T-helper 2 cell treated with Interferon-gamma antibody and Interleukin-4, amounts not matched to agents 100 ng/mL and 5 ng/mL, for 36 hours (primary cell): ENCODE measurements around the gene TAAR1. TPM values are rescaled to one million over a fixed set of nuclear protein-coding genes. Genes with fewer than 3 reads are reported as not detected.
"Not testable (repeated sequence)": the region's sequence is repeated elsewhere in the genome, so short reads cannot be mapped to it uniquely, and the experiment has no call there.

Experiments
- intact Hi-C: fragments of 100-400 bp; cut with micrococcal nuclease; formaldehyde crosslinking; loops from one replicate; pipeline ENCODE4 v1.15.1; 2023
- total RNA-seq: library from RNA; stranded (reverse); gene quantifications from 2 replicates; pipeline ENCODE4 v1.2.3, GENCODE V29; 2022

TAAR1 gene
- total RNA-seq, 1 donor from 2014 or later, result not detected

DNA sequence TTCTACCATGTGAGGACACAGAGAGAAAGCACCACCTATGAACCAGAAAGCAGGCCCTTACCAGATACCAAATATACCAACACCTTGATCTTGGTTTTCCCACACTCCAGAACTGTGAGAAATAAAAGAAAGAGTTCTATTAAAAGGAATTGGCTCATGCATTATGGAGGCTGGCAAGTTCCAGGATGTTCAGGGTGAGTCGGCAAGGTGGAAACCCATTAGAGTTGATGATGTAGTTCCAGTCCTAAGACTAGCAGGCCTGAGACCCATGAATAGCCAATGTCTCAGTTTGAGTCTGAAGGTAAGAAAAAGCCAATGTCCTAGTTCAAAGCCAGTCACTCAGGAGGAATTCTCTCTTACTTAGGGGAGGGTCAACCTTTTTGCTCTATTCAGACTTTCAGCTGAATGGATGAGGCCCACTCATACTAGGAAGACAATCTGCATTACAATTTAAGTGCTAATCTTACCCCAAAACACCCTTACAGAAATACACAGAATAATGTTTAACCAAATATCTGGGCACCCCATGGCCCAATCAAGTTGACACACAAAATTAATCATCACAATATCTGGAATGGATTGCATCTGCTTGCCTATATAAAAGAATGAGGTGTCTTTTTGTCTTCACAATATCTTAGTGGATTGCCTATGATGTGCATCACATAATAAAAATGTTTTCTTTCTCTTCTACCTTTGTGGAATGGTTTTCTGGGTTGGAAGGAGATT lies 5.5 kb upstream of the TAAR1 start:
- intact Hi-C loops, result loop anchor here (5.0 kb wide), 2 partner anchors 118 to 298 kb away; no protein-coding TSS in a partner anchor

DNA sequence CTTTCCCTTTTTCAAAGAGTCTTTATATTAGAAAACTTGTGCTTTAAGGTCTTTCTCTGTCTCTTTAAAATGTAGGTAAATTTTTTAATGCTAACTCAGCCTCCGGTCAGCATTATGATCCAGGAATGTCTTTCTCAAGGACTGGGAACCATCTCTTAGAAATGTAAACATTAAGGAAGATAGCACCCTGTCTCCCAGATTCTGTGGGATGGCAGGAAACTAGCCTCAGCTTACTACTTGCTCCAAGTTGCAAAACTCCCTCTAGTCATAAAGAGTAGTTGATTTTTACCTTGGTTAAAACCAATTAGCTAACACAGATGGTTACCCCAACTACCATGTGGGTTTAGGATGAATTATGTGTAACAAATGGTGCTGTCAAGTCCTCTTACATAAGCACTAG lies 4.7 kb upstream of the TAAR1 start:
- intact Hi-C loops, result no loop called here

DNA sequence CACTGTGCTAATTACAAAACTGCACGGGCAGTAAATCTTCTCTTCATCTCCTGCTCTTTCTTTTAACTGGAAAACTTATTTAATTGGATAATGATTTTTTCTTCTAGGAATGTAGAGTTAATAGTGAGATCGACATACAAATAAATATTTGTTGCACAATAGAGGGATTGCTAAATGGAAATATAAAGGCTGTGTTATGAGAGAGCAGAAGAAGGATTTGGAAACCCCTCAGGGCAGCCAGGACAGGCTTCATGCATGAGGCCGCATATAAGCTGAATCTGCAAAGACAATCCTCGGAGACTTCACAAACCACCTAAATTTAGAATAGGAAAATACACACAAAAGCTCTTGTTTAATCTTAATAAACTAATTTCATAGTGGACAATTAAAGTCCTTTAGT lies 2.9 kb upstream of the TAAR1 start:
- intact Hi-C loops, result no loop called here

DNA sequence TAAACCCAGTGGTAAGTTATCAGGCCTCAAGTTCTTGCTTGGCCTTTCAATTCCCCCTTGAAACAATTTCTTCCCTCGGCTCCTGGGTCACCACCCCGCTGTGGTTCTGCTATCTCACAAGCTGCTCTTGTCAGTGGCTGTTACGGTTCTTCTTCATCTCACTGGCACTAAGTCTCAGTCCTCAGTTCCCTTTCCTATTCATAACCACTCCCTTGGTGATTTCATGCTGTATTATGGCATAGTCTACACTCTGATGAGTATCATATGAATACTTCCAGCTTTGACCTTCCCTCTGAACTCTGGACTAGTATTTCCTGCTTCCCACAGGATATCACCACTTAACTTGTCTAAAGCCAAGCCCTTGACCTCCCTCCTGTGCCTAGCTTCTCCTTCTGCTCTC lies 7.9 kb downstream of the TAAR1 start:
- intact Hi-C loops, result no loop called here

DNA sequence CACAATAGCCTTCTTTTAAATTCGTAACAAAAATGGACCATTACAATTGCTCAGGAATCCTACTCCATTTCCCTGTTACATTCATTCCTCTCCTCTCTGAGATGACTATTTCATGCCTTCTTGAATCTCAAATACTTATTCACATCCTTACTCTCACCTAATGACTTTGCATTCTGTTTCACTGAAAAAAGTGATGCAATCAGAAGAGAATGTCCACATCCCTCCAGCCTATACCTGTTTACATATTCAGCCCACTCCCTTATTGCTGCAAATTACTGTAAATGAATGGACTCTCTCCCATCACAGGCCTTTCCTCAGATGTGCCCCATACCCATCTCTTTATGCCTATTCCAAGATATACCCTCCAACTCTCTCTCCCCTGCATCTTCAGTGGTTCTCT lies 8.6 kb downstream of the TAAR1 start:
- intact Hi-C loops, result no loop called here

DNA sequence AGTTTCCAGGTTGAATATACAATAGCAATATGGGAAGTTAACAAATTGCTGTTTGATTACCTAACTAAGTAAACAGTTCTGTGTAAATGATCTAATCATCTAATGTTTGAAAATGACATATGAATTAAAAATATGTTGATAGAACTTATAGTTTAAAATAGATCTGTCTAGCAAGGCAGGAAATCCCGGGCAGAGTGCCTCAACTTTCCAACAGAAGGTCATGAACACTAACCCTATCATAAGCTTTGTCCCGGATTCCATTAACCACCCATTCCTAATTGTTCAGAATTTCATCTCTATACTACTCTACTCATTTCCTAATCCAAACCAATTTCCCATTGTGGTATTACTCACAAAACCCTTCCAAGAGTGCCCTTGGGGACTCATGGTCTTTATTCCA lies 10.2 kb downstream of the TAAR1 start:
- intact Hi-C loops, result no loop called here

DNA sequence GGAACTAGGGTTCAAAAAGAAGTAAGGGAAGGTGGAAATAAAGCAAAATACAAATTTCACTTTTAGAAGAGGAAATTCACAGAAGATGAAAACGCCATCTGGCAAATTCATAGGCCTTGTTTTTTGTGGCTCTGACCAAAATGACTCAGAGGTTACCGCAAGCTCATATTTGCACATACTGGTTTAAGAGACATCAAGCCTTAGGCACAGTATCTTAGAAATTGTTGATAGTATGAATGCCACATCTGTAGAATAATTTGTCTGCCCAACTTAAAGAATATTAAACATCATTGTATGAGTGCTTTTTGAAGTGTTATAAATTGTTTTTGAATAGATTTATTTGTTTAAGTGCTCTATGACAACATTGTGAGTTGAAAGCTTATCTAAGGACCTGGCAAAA lies 10.6 kb downstream of the TAAR1 start:
- intact Hi-C loops, result no loop called here

DNA sequence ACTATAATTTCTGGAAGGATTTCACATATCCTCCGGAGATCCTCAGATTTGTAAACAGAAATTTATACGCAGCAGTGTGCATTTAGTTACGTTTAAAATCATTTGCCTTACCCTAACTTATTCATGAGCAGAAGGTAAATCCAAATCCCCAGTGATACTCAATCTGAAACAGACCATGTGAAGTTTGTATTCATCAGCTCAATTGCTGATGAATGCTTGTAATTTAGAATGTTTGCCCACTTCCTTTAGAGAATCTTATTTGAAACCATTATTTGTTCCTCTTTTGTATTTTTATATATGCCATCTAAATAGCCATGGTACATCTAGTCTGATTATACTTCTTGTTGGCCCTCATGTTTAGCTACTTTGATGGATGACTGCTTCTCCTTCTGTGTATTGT lies 15.4 kb downstream of the TAAR1 start:
- intact Hi-C loops, result no loop called here

DNA sequence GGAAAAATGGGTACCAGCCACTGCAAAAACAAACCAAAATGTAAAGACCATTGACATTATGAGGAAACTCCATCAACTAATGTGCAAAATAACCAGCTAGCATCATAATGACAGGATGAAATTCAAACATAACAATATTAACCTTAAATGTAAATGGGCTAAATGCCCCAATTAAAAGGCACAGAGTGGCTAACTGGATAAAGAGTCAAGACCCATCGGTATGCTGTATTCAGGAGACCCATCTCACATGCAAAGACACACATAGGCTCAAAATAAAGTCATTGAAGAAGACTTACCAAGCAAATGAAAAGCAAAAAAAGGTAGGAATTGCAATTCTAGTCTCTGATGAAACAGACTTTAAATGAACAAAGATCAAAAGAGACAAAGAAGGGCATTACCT lies 21.8 kb downstream of the TAAR1 start:
- intact Hi-C loops, result not testable (repeated sequence)

DNA sequence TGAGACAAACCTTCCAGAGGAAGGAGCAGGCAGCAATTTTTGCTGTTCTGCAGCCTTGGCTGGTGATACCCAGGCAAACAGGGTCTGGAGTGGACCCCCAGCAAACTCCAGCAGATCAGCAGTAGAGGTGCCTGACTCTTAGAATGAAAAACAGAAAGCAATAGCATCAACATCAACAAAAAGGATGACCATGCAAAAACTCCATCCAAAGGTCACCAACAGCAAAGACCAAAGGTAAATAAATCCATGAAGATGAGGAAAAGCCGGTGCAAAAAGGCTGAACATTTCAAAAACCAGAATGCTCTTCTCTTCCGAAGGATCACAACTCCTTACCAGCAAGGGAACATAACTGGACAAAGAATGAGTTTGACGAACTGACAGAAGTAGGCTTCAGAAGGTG lies 23.1 kb downstream of the TAAR1 start:
- intact Hi-C loops, result not testable (repeated sequence)

DNA sequence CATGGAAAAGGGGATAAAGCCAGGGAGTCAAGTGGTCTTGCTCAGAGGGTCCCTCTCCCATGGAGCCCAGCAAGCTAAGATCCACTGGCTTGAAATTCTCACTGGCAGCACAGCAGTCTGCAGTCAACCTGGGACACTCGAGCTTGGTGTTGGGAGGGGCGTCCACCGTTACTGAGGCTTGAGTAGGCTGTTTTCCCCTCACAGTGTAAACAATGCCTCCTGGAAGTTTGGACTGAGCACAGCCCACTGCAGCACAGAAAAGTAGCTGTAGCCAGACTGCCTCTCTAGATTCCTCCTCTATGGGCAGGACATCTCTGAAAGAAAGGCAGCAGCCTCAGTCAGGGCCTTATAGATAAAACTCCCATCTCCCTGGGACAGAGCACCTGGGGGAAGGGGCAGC lies 23.7 kb downstream of the TAAR1 start:
- intact Hi-C loops, result not testable (repeated sequence)

DNA sequence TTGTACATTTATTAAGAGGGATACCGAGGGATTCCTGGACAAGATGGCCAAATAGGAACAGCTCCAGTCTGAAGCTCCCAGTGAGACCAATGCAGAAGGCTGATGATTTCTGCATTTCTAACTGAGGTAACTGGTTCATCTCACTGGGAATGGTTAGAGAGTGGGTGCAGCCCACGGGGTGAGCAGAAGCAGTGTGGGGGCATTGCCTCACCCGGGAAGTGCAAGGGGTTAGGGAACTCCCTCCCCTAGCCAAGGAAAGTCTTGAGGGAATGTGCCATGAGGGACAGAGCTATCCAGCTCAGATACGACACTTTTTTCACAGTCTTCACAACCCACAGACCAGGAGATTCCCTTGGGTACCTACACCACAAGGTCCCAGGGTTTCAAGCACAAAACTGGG lies 24.2 kb downstream of the TAAR1 start:
- intact Hi-C loops, result no loop called here

DNA sequence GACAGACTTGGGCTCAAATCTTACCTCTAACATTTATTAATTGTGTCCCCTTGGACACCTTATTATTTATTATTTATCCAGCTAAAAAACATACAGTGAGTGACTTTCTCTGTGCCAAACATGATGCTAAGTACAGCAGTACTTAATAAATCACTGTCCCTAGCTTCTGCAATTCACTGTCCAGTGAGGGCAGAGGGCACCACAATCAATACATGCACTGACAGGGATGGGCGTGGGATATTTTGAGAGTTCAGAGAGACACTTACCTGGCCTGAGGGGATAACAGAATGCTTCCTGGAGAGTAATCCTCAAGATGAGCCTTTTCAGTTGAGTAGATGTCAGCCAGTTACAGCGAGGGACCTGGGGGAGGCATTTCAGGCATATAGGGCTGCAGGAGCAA lies 25.6 kb downstream of the TAAR1 start:
- intact Hi-C loops, result no loop called here

DNA sequence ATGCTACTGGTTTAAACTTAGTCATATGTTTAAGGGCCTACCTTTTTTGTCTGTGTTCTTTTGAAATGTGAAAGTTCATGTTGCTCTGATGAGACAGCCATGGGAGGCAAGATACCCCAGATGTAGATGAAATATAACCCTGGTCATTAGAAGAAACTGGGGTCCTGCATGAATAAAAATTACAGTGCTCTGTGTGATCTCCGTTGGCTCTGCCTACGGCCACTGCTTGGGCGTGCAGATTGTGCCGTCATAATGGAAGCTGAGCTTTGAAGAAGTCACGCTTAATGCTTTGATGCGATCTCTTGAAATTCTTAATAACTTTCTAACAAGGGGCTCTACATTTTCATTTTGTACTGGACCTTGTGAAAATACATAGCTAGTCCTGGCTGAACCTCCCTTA lies 34.8 kb downstream of the TAAR1 start, which contains the start of gene TAAR2:
TAAR2 (minus strand) TSS at position 101 of the 400 bp plus-strand sequence; CDS start at position 101, 0 bp downstream.
- intact Hi-C loops, result no loop called here

DNA sequence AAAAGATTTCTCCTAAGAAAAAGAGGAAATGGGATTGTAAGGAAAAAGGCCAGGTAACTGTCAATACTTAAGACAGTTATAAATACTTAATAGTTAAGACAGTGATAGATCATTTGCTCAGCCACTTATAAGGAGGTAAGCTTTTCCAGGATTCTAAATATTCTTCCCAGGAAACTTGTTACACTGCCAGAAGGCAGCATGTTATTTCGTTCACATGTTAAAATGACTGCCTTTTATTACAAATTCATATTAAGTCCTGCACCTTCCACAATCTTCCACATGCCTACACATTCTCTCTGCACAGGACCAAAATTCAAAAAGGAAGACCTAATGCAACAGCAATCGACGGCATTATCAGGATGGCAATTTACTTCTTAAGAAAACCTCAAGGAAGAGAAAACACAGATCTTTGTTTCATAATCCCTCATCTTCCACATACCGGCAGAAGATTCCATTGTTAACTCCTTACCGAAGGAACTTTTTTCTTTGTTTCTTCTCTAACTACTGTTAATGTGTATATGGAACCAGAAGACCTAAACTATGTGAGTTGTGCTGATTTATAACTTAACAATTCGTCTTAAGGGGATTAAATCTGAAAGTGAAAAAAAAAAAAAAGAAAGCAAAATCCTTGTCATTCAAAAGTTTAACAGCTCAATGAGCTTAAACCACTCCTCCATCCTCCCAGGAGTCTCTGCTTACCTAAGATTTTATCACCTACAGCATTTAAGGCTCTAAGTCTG lies 35.7 kb downstream of the TAAR1 start:
- intact Hi-C loops, result no loop called here

DNA sequence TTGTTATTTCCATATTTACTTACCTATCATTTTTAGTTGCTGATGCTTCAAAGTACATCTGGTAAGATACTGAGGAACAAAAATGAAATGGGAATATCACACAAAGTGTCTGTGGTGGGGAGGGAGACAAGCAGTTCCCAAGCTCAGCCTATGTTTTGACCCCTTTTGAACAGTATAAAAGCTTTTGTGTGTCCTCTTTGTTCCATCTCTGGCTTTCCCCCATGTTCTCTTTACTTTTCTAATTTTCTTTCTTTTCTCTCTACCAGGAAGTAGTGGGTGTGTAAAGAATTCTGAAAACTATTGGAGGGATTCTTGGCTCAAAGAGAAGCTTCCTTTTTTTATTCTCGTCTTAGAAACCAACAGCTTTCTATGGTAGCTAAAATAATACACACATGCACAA lies 42.3 kb downstream of the TAAR1 start:
- intact Hi-C loops, result no loop called here

DNA sequence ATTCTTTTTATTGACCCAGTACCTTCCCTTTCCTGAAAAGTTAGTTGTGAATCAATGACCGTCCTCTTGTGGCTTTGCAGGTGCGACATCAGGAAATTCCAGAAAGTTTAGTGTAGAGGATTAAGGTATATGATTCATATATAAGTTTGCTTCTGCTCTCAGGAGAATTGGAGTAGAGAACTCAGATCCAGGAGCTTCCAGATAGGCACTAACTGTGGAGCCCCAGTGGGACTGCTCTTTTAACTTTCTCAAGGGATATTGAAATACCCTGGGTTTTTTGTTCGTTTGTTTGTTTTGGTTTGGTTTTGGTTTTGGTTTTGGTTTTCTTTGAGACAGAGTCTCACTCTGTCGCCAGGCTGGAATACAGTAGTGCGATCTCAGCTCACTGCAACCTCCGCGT lies 44.4 kb downstream of the TAAR1 start:
- intact Hi-C loops, result no loop called here

DNA sequence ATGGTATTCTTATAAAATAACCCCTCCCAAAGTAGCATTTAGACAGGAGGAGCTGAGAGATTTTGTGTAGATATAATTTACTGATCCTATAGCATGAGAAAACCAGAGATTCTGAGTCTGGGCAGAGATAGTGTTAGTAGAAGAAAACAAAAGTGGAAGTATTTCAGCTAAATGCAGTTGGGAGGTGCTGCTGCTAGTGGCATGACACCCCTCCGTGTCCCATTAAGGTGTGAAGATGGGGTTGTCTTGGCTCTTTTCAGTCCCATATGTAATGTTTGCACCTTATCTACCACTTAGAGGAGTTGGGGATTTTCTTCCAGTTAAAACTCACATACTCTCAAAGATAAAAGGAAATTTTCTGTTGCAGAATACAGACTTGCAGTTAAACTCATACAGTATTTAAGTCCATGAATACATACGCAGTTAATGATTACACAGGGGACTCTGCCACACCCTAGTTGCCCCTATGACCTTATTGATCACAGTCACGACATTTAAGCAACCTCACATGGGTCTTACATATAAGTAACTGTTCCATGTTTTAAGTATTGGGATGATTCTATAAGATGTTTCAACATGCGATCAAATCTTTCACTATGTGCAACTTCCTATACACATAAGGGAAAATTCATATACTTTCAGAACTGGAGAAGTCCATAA lies 46.4 kb downstream of the TAAR1 start:
- intact Hi-C loops, result no loop called here

DNA sequence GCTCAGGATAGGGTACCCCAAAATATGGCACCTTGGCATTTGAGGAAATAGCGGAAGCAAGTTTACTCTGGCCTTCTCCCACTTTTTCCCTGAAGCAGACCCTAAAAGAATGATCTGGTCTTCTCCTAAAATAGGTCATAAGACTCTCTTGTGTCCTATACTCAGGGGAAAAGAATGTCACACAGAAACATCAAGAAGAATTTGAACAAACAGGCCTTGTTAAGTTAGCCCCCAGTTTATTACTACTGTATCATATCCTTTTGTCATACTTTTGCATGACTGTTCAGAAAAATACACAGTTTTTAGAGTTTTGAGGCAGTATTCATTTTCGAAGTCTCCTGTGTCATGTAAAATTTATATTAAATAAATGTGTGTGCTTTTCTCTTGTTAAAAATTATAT lies 47.4 kb downstream of the TAAR1 start:
- intact Hi-C loops, result no loop called here

DNA sequence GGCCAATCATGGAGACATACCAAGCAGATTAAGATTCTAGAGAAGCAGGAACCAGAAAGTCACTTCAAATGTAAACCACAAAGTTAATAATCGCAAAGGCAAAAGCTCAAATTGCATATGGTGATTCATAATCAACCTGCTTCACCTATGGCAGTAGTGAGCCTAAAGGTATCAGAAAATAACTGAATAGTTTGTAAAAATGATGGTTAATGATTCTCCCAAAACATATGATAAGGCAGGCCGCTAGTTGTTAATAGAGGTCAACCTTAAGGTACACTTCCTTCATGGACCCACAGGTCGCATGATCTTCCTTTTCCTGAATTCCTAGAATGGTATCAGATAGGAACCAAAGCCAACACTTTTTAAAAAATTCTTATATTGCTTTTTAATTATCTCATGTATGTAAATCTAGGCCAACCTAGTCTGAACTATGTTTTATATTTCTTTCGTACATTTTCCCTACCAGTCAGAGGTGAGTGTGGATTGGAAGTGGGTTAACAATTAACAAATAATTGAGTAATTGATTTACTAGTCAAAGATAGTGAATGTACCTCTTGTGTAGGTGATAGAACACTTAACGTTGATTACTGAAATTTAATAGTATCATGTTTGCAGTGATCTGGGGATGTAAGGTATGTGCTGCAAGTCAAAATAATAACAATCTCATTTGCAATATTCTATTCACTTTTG lies 51.3 kb downstream of the TAAR1 start:
- intact Hi-C loops, result no loop called here

DNA sequence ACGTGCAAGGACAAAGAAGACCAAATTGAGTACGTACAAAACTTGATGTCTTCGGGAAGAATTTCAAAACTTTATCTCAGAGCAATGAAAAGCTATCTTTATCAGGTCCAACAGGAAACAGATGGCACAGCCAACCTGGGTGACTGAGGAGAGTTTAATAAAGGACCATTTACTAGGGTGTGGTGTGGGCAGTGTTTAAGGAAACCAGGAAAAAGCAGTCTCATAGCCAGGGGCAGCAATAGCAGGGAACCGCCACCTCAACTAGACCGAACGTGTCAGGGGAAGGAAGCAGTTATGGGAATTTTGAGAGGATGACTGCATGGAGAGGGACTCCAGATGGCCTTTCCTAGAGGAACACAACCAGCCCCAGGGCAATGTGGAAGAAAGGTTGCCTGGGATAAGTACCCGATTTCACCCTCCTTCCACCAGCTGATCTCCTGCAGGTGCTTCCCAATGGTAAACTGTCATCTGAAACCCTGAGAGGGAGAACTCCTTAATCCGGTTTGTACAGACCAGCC lies 54.3 kb downstream of the TAAR1 start:
- intact Hi-C loops, result no loop called here

DNA sequence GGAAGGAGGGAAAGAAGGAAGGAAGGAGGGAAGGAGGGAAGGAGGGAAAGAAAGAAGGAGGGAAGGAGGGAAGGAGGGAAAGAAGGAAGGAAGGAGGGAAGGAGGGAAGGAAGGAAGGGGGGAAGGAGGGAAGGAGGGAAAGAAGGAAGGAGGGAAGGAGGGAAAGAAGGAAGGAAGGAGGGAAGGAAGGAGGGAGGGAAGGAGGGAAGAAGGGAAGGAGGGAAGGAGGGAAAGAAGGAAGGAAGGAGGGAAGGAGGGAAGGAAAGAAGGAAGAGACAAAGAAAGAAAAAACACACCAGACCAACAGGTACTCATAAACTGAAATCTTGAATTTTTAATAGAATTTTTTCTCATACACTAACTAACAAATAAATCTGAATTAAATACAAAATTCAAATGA lies 58.1 kb downstream of the TAAR1 start:
- intact Hi-C loops, result not testable (repeated sequence)
